HG03565 (cell line): ENCODE results near the gene OMA1.
"Not testable (repeated sequence)": the region's sequence is repeated elsewhere in the genome, so short reads cannot be mapped to it uniquely, and the experiment has no call there.

Experiments used
- ATAC-seq: cut with Tn5 transposase; IDR thresholded peaks from one replicate; pipeline ENCODE4 v1.9.1; 2021; ENCODE audit warnings: mild to moderate bottlenecking, moderate library complexity; ENCODE audit not compliant: unreplicated experiment

The OMA1 gene

GRCh38 chr1:58574816-58575215, 28.3 kb upstream of the OMA1 start:
- ATAC-seq: no peak

GRCh38 chr1:58573705-58574591, 27.4 kb upstream of the OMA1 start:
- peak; percentile 95 for ATAC-seq

- ATAC-seq: no peak
Observed at GRCh38 chr1:58573138-58573537, 26.6 kb upstream of the OMA1 start.

DNA sequence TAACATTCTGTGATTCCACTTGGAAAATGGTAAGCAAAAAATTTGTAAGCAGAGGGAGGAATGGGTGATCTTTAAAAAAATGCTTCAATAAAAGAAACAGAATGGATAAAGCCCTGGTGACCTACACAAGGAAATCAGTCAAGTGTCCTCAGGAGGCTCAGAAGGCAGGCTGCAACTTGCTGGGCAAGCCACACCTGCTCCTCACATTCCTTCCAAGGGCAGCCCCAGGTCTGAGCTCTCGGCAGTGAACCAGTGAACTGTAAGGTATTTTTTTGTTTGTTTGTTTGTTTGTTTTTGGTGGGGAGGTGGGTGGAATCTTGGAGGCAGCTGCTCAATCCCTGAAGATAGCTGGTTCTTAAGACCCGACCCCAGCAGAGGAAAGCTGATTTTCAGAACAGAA, 26.2 kb upstream of the OMA1 start:
- ATAC-seq: no peak

GRCh38 chr1:58571616-58572015, 25.1 kb upstream of the OMA1 start:
- no peak for ATAC-seq

- ATAC-seq: no peak
Observed at GRCh38 chr1:58570817-58571216, 24.3 kb upstream of the OMA1 start.

DNA sequence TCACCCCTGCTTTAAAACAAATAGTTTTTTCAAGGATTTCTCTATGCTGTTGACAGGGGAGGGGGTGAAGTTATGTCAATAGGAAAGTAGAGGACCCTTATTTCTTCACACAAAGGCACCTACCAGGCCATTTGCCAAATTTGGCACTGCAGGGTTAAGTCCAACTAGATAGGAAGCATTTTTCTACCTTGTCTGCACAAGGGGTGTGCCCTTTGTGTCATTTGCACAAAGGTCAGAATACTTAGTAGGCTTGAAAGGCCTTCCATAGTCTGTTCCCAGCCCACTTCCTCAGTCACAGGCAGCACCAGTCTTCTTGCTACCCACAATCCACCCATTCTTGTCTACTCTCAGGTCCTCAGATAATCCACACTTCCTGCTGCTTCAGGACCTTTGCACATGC, 23.6 kb upstream of the OMA1 start:
- no peak for ATAC-seq

DNA sequence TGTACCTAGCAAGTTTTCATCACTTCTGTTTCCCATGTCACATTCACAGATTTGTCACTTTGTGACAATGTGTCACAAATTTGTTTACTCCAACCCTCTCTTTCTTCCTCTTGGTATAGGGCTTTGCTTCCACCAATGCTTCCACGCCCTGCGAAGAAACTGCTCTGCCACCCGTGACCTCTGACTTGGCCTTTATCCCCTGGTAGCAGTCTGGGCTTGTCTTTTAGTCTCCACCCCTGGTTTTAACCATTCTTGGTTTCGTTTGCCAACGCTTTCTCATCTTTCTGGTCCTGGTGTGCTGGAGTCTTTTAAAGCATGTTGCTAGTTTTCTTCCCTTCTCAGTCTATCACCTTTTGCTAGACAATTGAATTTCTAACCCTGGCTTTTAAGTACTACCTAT, 22.4 kb upstream of the OMA1 start:
- ATAC-seq: no peak

DNA sequence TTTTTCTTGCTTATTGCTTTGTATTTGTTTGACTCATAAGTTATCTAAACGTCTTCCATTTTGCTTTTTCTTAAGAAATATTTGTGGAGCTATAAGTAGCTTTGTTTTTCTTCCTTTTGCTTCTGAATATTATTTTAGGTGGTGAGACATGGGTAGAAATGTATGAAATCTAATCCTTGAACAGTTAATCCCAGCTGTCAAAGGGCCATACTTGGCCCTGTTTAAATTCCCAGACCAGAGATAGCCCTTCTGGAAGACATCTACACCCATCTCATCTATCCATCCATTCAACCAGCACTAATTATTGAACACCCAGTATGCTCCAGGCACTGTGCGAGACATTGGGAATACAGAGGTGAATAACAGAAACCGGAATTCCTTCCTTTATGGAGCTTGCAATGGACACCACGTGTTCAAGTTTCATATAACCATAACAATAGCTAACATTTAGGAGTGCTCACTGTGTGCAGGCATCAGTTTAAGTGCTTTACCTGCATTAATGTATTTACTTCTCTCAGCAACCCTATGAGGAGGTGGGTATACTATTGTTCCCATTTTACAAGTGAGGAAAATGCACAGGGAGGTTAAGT, 21.8 kb upstream of the OMA1 start:
- ATAC-seq: no peak

DNA sequence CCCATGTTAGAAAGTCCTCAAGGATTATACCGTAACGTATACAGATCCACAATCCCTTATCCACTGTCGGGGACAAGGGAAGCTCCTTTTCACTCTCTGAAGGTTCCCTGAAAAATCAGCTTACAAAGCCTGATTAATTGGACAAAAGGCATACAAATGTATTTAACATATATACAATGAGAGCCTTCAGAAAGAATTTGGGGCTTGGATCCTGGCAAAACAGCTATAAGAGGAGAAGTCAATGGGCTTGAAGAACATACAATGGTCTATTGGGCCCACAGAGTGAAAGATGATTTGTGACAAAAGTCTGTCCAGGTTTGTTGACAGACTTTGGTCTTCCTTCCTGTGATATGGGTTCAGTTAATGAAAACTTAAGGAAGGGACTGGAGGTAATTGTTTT, 19.8 kb upstream of the OMA1 start:
- ATAC-seq: no peak

DNA sequence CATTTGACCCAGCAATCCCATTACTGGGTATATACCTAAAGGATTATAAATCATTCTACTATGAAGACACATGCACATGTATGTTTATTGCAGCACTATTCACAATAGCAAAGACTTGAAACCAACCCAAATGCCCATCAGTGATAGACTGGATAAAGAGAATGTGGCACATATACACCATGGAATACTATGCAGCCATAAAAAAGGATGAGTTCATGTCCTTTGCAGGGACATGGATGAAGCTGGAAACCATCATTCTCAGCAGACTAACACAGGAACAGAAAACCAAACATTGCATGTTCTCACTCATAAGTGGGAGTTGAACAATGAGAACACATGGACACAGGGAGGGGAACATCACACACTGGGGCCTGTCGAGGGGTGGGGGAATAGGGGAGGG, 17.2 kb upstream of the OMA1 start:
- ATAC-seq: not testable (repeated sequence)

- ATAC-seq: no peak
Observed at GRCh38 chr1:58561633-58562032, 15.1 kb upstream of the OMA1 start.

GRCh38 chr1:58555393-58555792, 8.9 kb upstream of the OMA1 start:
- no peak for ATAC-seq

DNA sequence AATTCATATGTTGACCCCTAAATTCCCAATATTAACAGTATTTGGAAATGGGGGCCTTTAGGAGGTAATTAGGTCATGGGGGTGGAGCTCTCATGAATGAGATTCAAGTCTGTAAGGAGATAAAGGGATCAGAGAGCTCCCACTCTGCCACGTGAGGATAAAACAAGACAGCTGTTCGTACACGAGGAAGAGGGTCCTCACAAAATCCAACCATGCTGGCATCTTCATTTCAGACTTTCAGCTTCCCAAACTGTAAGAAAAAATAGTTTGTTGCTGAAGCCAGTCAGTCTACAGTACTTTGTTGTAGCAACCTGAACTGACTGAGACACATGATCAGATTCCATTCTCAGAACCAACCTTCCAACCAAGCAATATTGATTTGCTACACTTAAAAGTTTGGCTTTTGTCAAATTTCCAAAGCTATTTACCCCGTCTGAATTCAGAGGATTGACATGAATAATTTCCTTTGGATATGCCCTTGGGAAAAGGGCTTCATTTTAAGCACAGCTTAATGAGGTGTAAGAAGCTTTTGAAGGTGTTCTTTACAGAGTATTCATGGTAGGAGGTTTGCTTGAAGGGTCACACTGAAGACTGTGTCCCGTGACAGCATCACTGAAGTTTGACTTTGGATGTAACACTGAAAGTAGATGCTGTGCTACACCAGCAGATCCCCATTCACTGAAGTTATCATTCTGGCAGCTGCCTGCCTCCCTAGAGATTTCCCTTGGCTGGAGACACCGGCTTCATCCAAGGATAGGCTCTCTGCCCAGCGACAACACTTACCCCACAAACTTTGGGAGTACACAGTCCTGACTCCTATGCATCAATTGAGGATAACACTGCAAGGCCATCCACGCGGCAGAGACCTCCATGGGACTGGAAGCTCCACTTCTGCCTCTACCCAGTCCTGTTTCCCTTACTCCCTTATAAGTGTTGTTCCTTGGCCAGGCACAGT, 4.9 kb upstream of the OMA1 start:
- no peak for ATAC-seq

GRCh38 chr1:58549291-58549690, 2.8 kb upstream of the OMA1 start:
- ATAC-seq: not testable (repeated sequence)

GRCh38 chr1:58548371-58548770, 1.8 kb upstream of the OMA1 start:
- no peak for ATAC-seq

DNA sequence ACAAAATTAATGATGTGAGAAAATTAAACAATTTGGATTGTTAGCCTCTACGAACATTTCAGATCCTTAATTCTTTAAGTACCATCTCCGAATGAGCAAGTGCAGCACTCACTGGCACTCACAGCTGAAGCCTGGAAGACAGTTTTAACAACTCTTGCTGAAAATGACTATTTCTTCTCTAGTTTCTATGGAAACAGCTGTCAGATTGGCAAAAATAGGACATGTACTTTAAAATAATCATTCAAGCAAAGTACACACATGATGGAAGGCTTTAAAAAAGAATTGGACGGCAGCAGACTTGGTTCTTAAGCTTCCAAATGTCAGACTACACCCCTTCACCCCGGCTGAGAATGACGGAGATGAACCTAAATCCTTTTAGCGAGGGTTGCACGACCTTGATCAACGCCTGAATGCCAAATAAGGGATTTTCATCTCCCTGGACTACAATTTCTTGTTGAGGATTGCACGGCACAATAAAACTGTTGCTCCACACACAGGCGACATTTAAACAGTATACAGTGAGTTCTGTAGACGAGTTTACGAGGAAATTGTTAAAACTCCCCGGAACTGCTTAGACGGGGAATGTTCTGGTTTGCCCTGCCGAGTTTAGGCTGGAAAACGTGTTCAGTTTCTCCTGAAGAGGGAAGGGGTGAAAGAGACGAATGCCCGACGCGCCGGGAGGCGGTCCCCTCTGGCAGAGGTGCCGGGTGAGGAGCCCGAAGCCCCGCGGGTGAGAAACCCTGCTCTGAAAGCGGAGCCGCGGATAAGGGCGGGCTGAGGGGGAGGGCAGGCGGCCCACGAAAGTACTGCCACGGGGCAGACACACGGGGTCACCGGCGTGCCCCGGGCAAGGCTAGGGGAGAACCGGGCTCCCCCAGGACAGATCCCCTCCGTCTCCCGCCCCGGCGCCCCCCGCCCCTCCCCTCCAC, 671 bp downstream of the OMA1 start:
- ATAC-seq: peak; percentile 23

DNA sequence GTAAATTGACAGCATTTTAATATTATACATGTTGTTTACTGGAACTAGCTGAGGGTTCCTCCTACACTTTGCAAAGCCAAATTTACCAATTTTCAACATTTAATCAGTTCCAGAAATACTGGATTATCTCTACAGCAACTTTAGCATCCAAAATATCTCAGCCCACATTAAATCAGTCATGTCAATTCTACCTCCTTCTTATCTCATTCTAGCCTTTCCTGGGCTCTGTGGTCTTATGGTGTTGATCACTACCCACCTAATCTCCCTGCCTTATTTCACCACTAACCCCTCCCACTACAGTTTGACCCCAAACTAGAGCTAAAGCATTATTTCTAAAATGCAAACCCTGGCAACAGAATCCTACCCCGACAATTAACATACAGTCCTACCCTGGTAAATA, 3.3 kb downstream of the OMA1 start:
- ATAC-seq: no peak

GRCh38 chr1:58539553-58539952, 7.0 kb downstream of the OMA1 start:
- no peak for ATAC-seq

DNA sequence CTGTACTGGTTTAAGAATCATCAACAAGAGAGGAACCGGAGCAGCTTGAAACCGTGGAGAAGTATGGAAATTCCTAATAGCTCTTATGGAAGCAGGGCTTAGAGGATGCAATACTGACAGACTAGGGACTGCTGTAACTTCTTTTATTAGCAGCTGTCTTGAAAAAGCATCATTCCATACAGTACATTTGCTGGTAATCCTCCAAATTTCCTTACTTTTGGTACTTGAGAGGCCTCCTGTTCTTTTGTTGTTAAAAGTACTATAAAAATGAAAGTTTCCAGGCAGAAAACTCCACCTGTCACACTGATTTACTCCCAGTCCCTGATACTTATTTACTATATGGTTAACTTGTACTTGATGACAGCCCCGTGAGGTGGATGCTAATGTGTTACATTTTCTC, 7.7 kb downstream of the OMA1 start:
- no peak for ATAC-seq
